MCF 10A (cell line): ENCODE data around the gene PARD3. TPM values are rescaled to one million over a fixed set of nuclear protein-coding genes. Genes with fewer than 3 reads are reported as not detected.

Experiments
- BruUV-seq: library from RNA; stranded (reverse); fragments of 400-500 nt; replicated peaks from 2 replicates; lab custom pipeline; 2021; lab: Mats Ljungman, UMichigan
- CTCF ChIA-PET: fragments of 300-600 bp; sonication (Branson Sonifier 250); formaldehyde crosslinking; extraction: SDS; loops from one replicate; lab custom pipeline; 2021; ENCODE audit warnings: antibody characterized with exemption, inconsistent platforms; lab: Yijun Ruan, JAX
- POLR2A ChIA-PET: fragments of 300-600, 350-650 bp; sonication (Branson Sonifier 250); formaldehyde crosslinking; extraction: SDS; loops from one replicate; lab custom pipeline; 2020; ENCODE audit warnings: antibody characterized with exemption, inconsistent platforms; lab: Yijun Ruan, JAX
- DNase-seq: peaks from one replicate; pipeline ENCODE4 v3.0.0-alpha.2; 2018; ENCODE audit not compliant: unreplicated experiment
- H3K27ac Mint-ChIP-seq: one replicate; pipeline ENCODE4 v1.8.0; 2022; ENCODE audit warnings: mild to moderate bottlenecking, low read depth, mixed read lengths; ENCODE audit not compliant: unreplicated experiment
- H3K27me3 Mint-ChIP-seq: one replicate; pipeline ENCODE4 v1.8.0; 2022; ENCODE audit warnings: mixed read lengths; ENCODE audit not compliant: insufficient read depth, unreplicated experiment
- H3K36me3 Mint-ChIP-seq: one replicate; pipeline ENCODE4 v1.8.0; 2022; ENCODE audit warnings: mild to moderate bottlenecking, moderate library complexity, mixed read lengths; ENCODE audit not compliant: insufficient read depth, unreplicated experiment
- H3K4me1 Mint-ChIP-seq: one replicate; pipeline ENCODE4 v1.8.0; 2022; ENCODE audit warnings: mixed read lengths; ENCODE audit not compliant: insufficient read depth, unreplicated experiment
- H3K4me3 Mint-ChIP-seq: one replicate; pipeline ENCODE4 v1.8.0; 2022; ENCODE audit warnings: mild to moderate bottlenecking, moderate library complexity, mixed read lengths; ENCODE audit not compliant: unreplicated experiment
- H3K9me3 Mint-ChIP-seq: one replicate; pipeline ENCODE4 v1.8.0; 2022; ENCODE audit warnings: mixed read lengths; ENCODE audit not compliant: unreplicated experiment
- CTCF ChIP-seq: fragments of 200-600 bp; IDR thresholded peaks from one replicate; pipeline ENCODE4 v1.8.0; 2022; ENCODE audit warnings: antibody characterized with exemption, mild to moderate bottlenecking; ENCODE audit not compliant: unreplicated experiment
- intact Hi-C: fragments of 100-400 bp; cut with micrococcal nuclease; formaldehyde crosslinking; loops from 2 replicates; pipeline ENCODE4 v1.14.1; 2022
- total RNA-seq: library from RNA; stranded (reverse); gene quantifications from 2 replicates; pipeline ENCODE4 v1.2.3, GENCODE V29; 2022

PARD3 gene
- total RNA-seq, 1 experiment from 2014 or later: 70.0 TPM

GRCh38 chr10:34229917-34230316 lies 585.2 kb downstream of the PARD3 start:
- Mint-ChIP-seq H3K36me3 (peaks cover 6% of the 10 kb centered on the region), H3K9me3 (peaks cover 10% of the 10 kb centered on the region), H3K27me3 (no peaks in the 10 kb centered on the region), H3K27ac (no peak overlapping the region), H3K4me1 (peaks cover 6% of the 10 kb centered on the region), H3K4me3 (no peak overlapping the region)
- no peak for DNase-seq
- ChIA-PET POLR2A (no interaction called here), CTCF (no interaction called here)
- BruUV-seq: no TSS peak
- intact Hi-C loops: no loop called here
- TF ChIP-seq CTCF: no peak

GRCh38 chr10:34228066-34228465 lies 587.0 kb downstream of the PARD3 start:
- peaks cover 10% of the 10 kb centered on the region for H3K9me3 Mint-ChIP-seq
- TF ChIP-seq CTCF: no peak
- no peak overlapping the region for H3K4me3 Mint-ChIP-seq
- no peak overlapping the region for H3K27ac Mint-ChIP-seq
- H3K4me1 Mint-ChIP-seq: peaks cover 6% of the 10 kb centered on the region
- ChIA-PET POLR2A (no interaction called here), CTCF (interaction anchor here (0.6 to 0.9 kb wide), 3 partner anchors 31 to 893 kb away, joined by 3 to 6 read pairs (median 4); no protein-coding TSS in a partner anchor)
- BruUV-seq: no TSS peak
- no peaks in the 10 kb centered on the region for H3K27me3 Mint-ChIP-seq
- DNase-seq: no peak
- peaks cover 1% of the 10 kb centered on the region for H3K36me3 Mint-ChIP-seq
- intact Hi-C loops: no loop called here

- Mint-ChIP-seq H3K27me3 (no peaks in the 10 kb centered on the region), H3K4me3 (no peak overlapping the region), H3K27ac (no peak overlapping the region), H3K36me3 (peaks cover 6% of the 10 kb centered on the region), H3K9me3 (peaks cover 10% of the 10 kb centered on the region), H3K4me1 (peaks cover 6% of the 10 kb centered on the region)
- no peak for TF ChIP-seq CTCF
- intact Hi-C loops: no loop called here
- ChIA-PET POLR2A (interaction anchor here (1.2 kb wide), 1 partner anchor 55 kb away, joined by 4 read pairs; no protein-coding TSS in a partner anchor), CTCF (interaction anchor here (0.6 to 1.1 kb wide), 2 partner anchors 72 to 122 kb away, joined by 4 read pairs; no protein-coding TSS in a partner anchor)
- BruUV-seq: no TSS peak
- no peak for DNase-seq
These were observed 590.5 kb downstream of the PARD3 start for GRCh38 chr10:34224639-34225038.

- no peak for TF ChIP-seq CTCF
- intact Hi-C loops: no loop called here
- ChIA-PET POLR2A (no interaction called here), CTCF (no interaction called here)
- Mint-ChIP-seq H3K36me3 (peaks cover 6% of the 10 kb centered on the region), H3K4me3 (no peak overlapping the region), H3K27ac (no peak overlapping the region), H3K27me3 (no peaks in the 10 kb centered on the region), H3K9me3 (peaks cover 10% of the 10 kb centered on the region), H3K4me1 (peaks cover 6% of the 10 kb centered on the region)
- no TSS peak for BruUV-seq
- DNase-seq: peak; percentile 5
These were observed 591.4 kb downstream of the PARD3 start for GRCh38 chr10:34223658-34224057.
